GM12878 (cell line): ENCODE data around the gene GALK1. TPM values are rescaled to one million over a fixed set of nuclear protein-coding genes. Genes with fewer than 3 reads are reported as not detected.
"Not testable (repeated sequence)": the region's sequence is repeated elsewhere in the genome, so short reads cannot be mapped to it uniquely, and the experiment has no call there.

ENCODE experiments used
- ATAC-seq: fragments of 200-7000 bp; cut with Tn5 transposase; 3 replicates; pipeline ENCODE4 v1.9.1; 2020; ENCODE audit warnings: mild to moderate bottlenecking, moderate library complexity
- BruUV-seq: library from RNA; stranded (reverse); fragments of 400-500 nt; replicated peaks from 2 replicates; lab custom pipeline; 2021; lab: Mats Ljungman, UMichigan
- CTCF ChIA-PET: fragments of 300-600 bp; sonication (Branson Sonifier 250); formaldehyde crosslinking; extraction: SDS; loops from one replicate; lab custom pipeline; 2021; ENCODE audit warnings: inconsistent platforms; lab: Yijun Ruan, JAX
- POLR2A ChIA-PET: fragments of 350-600 bp; formaldehyde crosslinking; extraction: SDS; loops from one replicate; lab custom pipeline; 2021; ENCODE audit warnings: inconsistent platforms; lab: Charles Lee
- RAD21 ChIA-PET: fragments of 300-600 bp; sonication (Branson Sonifier 250); formaldehyde crosslinking; loops from one replicate; lab custom pipeline; 2023; ENCODE audit warnings: antibody characterized with exemption; ENCODE audit not compliant: unreplicated experiment; lab: Charles Lee
- SMC1A ChIA-PET: fragments of 300-600 bp; sonication (Branson Sonifier 250); formaldehyde crosslinking; loops from one replicate; lab custom pipeline; 2023; ENCODE audit not compliant: unreplicated experiment, uncharacterized antibody; lab: Charles Lee
- DNase-seq: peaks from one replicate; pipeline ENCODE4 v3.0.0-alpha.2; 2011; ENCODE audit warnings: low read depth, low spot score
- FAIRE-seq: peaks from 3 replicates; lab custom pipeline; 2011; peaks lifted over from hg19 to GRCh38; lab: Jason Lieb, UNC
- H2AFZ ChIP-seq: 2 replicates; pipeline ENCODE4 v1.6.0; 2011; ENCODE audit warnings: low read depth, low read length, control low read depth; ENCODE audit not compliant: control insufficient read depth
- H3K27ac ChIP-seq: 2 replicates; pipeline ENCODE4 v1.5.1; 2011; ENCODE audit warnings: control low read depth; ENCODE audit not compliant: control insufficient read depth, insufficient read depth
- H3K27me3 ChIP-seq, 2 experiments: replicated peaks in 1 of 2; 2 replicates each; pipeline versions ENCODE4 v1.6.0 to v1.6.1; 2011; ENCODE audit warnings: low read length in 1 of 2; ENCODE audit not compliant: control insufficient read depth in 2 of 2, insufficient read depth in 2 of 2
- H3K36me3 ChIP-seq, 2 experiments: 2 replicates each; pipeline ENCODE4 v1.5.1; 2011; ENCODE audit warnings: low read length in 1 of 2; ENCODE audit not compliant: control insufficient read depth in 2 of 2, insufficient read depth in 2 of 2
- H3K4me1 ChIP-seq: 2 replicates; pipeline ENCODE4 v1.6.1; 2011; ENCODE audit warnings: mild to moderate bottlenecking, low read length, moderate library complexity, mixed read lengths; ENCODE audit not compliant: control insufficient read depth, insufficient read depth
- H3K4me2 ChIP-seq: 2 replicates; pipeline ENCODE4 v1.6.0; 2011; ENCODE audit warnings: control low read depth; ENCODE audit not compliant: control insufficient read depth, insufficient read depth
- H3K4me3 ChIP-seq: fragments of 200-600 bp; sonication (generic); 2 replicates; pipeline ENCODE4 v1.5.1; 2016
- H3K79me2 ChIP-seq: 2 replicates; pipeline ENCODE4 v1.6.0; 2011; ENCODE audit warnings: low read length; ENCODE audit not compliant: control insufficient read depth, insufficient read depth
- H3K9ac ChIP-seq: 2 replicates; pipeline ENCODE4 v1.8.0; 2011; ENCODE audit warnings: low read length, control low read depth, mixed read lengths; ENCODE audit not compliant: control insufficient read depth, insufficient read depth
- H3K9me3 ChIP-seq: replicated peaks from 3 replicates; pipeline ENCODE4 v1.5.1; 2011; ENCODE audit warnings: mild to moderate bottlenecking, low read length; ENCODE audit not compliant: control insufficient read depth, insufficient read depth
- H4K20me1 ChIP-seq: 2 replicates; pipeline ENCODE4 v1.6.0; 2011; ENCODE audit not compliant: control insufficient read depth, insufficient read depth
- BACH1 ChIP-seq: fragments of 450-650 bp; IDR thresholded peaks from 2 replicates; pipeline ENCODE4 v1.6.1; 2017; ENCODE audit warnings: mild to moderate bottlenecking, borderline replicate concordance
- BMI1 ChIP-seq: fragments of 450-650 bp; IDR thresholded peaks from 2 replicates; pipeline ENCODE4 v1.6.1; 2016; ENCODE audit warnings: mild to moderate bottlenecking, moderate library complexity, borderline replicate concordance
- HDGF ChIP-seq: fragments of 450-650 bp; IDR thresholded peaks from 2 replicates; pipeline ENCODE4 v1.6.1; 2016; ENCODE audit warnings: antibody characterized with exemption
- MLLT1 ChIP-seq: fragments of 450-650 bp; IDR thresholded peaks from 2 replicates; pipeline ENCODE4 v1.6.1; 2016; ENCODE audit warnings: mild to moderate bottlenecking
- POLR2AphosphoS5 ChIP-seq: IDR thresholded peaks from 2 replicates; pipeline ENCODE4 v1.6.1; 2011; ENCODE audit warnings: mild to moderate bottlenecking, low read length, inconsistent platforms
- TAF1 ChIP-seq: IDR thresholded peaks from 2 replicates; pipeline ENCODE4 v1.6.1; 2011; ENCODE audit warnings: mild to moderate bottlenecking, low read depth, low read length, borderline replicate concordance
- WGBS: methylation state at CpG from one replicate; pipeline ENCODE4 v1.1.6; 2016; ENCODE audit warnings: low lambda C conversion rate; ENCODE audit not compliant: insufficient replicate concordance, insufficient coverage; ENCODE audit errors: missing lambda C conversion rate; 5-methylcytosine and 5-hydroxymethylcytosine counted together
- in situ Hi-C: fragments of 300-500 bp; cut with MboI; formaldehyde crosslinking; loops from 9 replicates; pipeline ENCODE4 v1.14.3; 2018; ENCODE audit warnings: mixed read lengths
- intact Hi-C: fragments of 100-400 bp; cut with micrococcal nuclease; formaldehyde crosslinking; loops from one replicate; pipeline ENCODE4 v1.14.2; 2022; ENCODE audit not compliant: unreplicated experiment
- polyA plus RNA-seq, 11 experiments: library from polyadenylated mRNA; depleted of rRNA in 4 of 11; unstranded in 6 of 11; stranded (reverse) in 5 of 11; fragments of >200 nt; fragmentation: Nextera tagmentation in 4 of 11; fragmentation: Illumina TruSeq in 1 of 11; extraction: Ambion mirVana in 4 of 11; extraction: Trizol in 1 of 11; gene quantifications; 1 replicate in 1 of 11; 2 replicates in 10 of 11; pipeline versions ENCODE4 v1.2.1 to v1.2.3, GENCODE V29; 2011 to 2016; ENCODE audit warnings: inconsistent platforms in 2 of 11, missing spikeins in 2 of 11, low read depth in 1 of 11
- total RNA-seq, 4 experiments: library from RNA; depleted of rRNA in 3 of 4; stranded (reverse); fragments of >200 nt in 3 of 4; fragmentation: Illumina TruSeq in 1 of 4; extraction: Trizol in 1 of 4; gene quantifications; 2 replicates each; pipeline versions ENCODE4 v1.2.1 to v1.2.3, GENCODE V29; 2013 to 2021

GALK1 gene
- total and polyA plus RNA-seq, 10 of the 15 experiments (the other 5 are each of a cell fraction or from before 2014, with no cell fraction given), result 0.21 to 43.8 (median 21.4) TPM

GRCh38 chr17:75778066-75778860 is 13.3 kb upstream of the GALK1 start:
- peak overlapping the region; percentile 90 for H3K27ac ChIP-seq
- ATAC-seq, H2AFZ ChIP-seq, in situ Hi-C loops, H3K27me3 ChIP-seq, H3K9me3 ChIP-seq, DNase-seq, H3K4me1 ChIP-seq: not testable (repeated sequence)
- RAD21 ChIA-PET, result interaction anchor here (0.6 to 2.1 kb wide), 3 partner anchors 24 to 178 kb away, joined by 3 to 17 read pairs (median 3); no protein-coding TSS in a partner anchor
- TSS peak; percentile 66 for BruUV-seq
- CTCF ChIA-PET, result interaction anchor here (0.6 to 5.4 kb wide), 14 partner anchors 9 to 197 kb away, joined by 3 to 32 read pairs (median 4); partner anchors contain the start of genes GALK1, TRIM65 and WBP2
- intact Hi-C loops, result loop anchor here (2.0 to 5.0 kb wide), 2 partner anchors 77 to 119 kb away; partner anchors contain the start of genes TRIM65 and WBP2
- H3K79me2 ChIP-seq, result peaks cover 30% of the 10 kb centered on the region
- SMC1A ChIA-PET, result interaction anchor here (1.0 to 2.4 kb wide), 6 partner anchors 9 to 47 kb away, joined by 3 to 12 read pairs (median 5); partner anchors contain the start of gene GALK1
- peaks cover 0 to 18% of the 10 kb centered on the region in 2 experiments for H3K36me3 ChIP-seq
- peak overlapping the region; percentile 88 for H3K4me3 ChIP-seq
- WGBS, result 0% methylated on average over 19 of the region's 19 CpGs
- H4K20me1 ChIP-seq, result peaks cover 10% of the 10 kb centered on the region
- H3K9ac ChIP-seq, result peak overlapping the region; percentile 91
- TF ChIP-seq POLR2AphosphoS5, result peak; percentile 82
- peak; percentile 14; the same call in 1 of the 2 replicates for TF ChIP-seq BACH1
- peak; percentile 13; the same call in 1 of the 2 replicates for TF ChIP-seq BMI1
- 0 out of 2 replicates have a peak, but pooled peaks have one; percentile 40 for TF ChIP-seq MLLT1
- TF ChIP-seq HDGF, result 0 out of 2 replicates have a peak, but pooled peaks have one; percentile 27
- peak; percentile 13; the same call in 1 of the 2 replicates for TF ChIP-seq TAF1
- FAIRE-seq, result peak; percentile 27
- H3K4me2 ChIP-seq, result peak overlapping the region; percentile 81
- POLR2A ChIA-PET, result interaction anchor here (0.6 to 5.3 kb wide), 13 partner anchors 8 to 120 kb away, joined by 3 to 40 read pairs (median 11); partner anchors contain the start of genes GALK1 and UNC13D
